Measurements from ENCODE around the gene TBC1D20. TPM values are rescaled to one million over a fixed set of nuclear protein-coding genes. Genes with fewer than 3 reads are reported as not detected.

The TBC1D20 gene
- total RNA-seq, 1 experiment from 2014 or later: 21.6 TPM

- no peak for DNase-seq (ENCODE audit: low spot score)
Observed at GRCh38 chr20:437787-438486, 24.4 kb downstream of the TBC1D20 start.

DNA sequence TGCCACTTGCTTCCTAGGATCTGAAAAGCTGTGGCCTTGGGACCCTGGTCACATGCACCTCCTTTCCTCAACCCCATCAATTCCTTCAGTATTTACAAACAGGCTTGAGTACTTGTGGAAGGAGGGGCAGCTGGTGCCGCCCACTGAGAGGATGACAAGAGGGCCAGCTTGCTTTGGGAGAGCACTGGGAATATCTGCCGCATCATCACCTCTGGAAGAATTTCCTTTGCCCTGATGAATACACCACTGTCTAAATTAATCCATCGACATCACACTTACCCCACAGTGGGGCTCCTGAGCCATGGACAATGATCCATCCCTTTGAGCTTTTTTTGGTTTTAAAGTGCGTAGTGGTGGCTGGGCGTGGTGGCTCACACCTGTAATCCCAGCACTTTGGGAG is 25.9 kb downstream of the TBC1D20 start:
- DNase-seq (ENCODE audit: low spot score): no peak

DNA sequence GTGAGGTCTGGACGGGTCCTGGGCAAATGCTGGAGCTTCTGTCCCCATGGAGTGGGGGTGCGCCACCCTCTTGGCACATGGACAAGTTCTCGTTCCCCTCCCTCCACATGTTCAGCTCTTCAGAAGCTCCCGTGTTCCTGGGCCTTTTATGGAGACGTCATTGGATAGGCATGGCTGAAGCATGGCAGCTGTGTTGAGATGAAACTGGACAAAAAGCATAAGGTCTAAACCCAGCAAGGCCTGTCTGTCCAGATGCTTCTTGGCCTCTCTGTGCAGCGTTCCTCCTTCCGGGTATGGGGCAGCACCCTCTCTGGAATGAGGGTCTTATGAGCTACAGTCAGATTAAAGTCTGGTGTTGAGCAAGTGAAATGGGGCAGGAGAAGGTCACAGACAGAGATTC is 26.8 kb downstream of the TBC1D20 start:
- DNase-seq (ENCODE audit: low spot score): no peak

DNA sequence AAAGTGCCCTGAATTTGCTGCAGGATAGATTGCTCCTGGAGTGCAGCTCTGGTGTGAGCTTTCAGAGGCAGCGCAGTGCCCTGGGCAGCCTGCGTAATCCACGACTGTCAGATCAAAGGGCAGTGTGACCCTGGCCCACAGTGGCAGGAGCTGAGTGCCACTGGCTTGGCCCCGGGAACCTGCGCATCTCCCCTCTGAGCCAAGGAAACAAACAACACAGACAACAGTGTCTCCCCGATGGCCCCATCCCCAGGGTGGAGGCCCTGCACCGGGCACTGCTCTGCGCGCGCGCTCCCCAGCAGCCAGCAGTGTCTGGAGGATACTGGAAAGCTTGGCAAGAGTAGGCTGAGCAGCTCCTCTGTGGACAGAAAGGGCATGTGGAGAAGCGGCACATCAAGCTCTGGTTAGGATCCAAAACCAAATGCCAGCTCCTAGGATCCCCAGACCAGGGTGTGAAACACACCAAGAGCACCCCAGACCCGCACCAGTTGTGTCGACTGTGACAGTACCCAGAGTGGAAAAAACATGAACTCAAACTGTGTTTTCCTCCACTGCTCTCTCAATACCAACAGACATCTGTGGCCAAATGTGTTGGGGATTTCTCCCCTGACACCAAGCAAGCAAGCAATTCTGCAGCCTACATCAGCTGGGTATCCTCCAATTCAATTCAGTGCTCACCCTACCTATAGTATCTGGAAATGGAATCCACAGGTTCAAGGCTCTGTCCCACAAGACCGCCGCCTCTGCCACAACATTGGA is 27.5 kb downstream of the TBC1D20 start:
- DNase-seq (ENCODE audit: low spot score): no peak

DNA sequence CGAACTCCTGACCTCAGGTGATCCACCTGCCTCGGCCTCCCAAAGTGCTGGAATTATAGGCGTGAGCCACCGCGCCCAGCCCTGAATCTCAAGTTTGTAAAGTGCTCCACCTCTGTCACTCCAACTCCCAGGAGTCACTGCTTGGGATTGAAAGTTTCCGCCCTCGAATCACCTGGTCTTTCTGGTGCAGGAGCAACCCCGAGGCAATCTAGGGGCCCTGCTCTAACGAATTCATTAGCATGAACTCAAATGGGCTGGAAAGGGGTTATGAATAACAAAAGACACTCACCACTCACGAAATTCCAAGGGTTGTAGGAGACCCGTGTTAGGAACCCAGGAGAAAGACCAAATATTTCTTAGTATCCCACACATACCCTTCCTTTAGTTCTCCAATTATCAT is 28.1 kb downstream of the TBC1D20 start:
- DNase-seq (ENCODE audit: low spot score): no peak

DNA sequence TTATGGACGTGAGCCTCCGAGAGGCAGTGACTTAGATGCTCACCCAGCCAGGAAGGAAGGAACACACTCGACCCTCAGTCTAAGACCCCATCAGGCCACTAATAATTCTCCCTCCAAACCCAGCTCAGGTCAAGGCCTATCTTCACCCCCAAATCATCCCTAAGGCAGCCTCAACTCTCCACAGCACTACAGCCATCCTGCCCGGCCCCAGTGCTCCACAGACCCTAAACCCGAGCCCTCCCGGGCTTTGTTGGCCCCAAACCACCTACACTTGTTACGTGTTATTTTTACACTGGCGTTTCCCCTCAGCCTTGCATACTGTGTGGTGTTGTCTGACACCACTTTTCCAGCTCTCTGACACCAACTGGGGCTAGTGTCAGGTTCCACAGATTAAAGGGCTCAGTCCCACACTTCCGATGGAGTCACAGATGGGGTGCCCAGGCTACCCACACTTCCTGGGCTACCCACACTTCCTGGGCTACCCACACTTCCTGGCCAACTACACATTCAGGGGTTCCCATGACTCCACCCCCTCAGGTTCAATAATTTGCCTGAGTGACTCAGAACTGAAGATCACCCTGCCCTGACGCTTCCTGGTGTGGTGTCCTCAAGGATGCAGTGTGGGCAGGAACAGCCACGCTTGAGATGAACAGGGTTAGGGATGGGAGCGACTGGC is 28.9 kb downstream of the TBC1D20 start:
- no peak for DNase-seq (ENCODE audit: low spot score)

GRCh38 chr20:432677-433299 is 29.5 kb downstream of the TBC1D20 start:
- no peak for DNase-seq (ENCODE audit: low spot score)

DNA sequence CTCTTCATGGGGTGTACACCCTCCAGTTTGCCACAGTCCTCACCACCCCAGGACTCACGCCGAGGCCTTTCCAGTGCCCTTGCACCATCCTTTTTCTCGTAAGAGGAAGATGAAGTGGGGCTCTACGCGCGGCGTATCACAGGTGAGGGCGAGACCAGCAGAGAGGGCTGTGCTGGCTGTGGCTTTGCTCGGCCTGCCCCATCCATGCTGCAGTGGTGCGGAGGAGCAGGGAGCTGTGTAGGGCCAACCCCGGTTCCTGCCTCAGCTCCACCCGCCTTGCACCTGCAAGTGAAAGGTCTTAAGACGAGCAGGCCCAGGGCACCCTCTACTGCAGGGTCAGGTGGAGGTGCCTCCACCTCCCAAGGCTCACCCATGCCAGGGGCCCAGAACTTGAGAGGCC is 30.1 kb downstream of the TBC1D20 start:
- DNase-seq (ENCODE audit: low spot score): no peak

DNA sequence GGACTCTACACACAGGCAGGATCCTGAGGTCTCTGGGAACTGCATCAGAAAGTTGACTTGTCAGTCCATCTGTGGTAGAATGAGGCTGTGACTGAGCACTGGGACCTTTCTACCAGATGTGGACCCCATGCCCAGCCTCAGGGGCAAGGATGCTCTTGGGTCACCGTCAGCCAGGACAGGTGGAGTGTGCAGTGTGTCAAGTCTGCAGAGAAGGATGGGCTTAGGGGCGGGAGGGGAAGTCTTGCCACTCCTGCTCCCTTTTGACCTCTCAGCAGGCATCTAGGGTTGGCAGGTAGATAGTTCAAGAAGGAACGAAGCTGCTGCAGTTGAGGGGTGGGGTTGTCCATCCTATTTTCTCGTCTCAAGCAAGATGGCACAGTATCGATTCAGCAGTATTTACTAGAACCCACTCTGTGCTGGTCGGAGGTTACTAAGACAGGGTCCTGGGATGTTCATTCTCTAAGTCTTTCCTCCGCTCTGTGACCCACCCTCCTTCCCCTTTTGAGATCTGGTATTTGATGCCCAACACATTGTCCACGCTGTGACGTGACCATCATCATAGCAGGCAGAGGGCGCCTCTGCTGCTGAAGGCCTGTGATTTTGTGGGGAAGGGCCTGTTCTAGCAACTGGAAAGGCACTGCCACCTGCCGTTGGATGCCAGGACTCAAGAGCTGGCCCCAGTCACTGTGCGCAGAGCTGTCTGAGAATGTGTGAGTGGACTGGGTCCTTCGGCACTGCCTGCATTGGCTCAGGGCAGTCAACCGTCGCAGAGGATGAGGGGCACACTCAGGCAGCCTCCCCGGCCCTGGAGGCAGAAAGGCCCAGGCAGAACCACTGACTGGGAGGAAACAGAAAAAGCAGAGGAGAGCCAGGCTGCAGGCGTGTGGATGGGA is 31.1 kb downstream of the TBC1D20 start:
- peak; percentile 77 for DNase-seq (ENCODE audit: low spot score)

DNA sequence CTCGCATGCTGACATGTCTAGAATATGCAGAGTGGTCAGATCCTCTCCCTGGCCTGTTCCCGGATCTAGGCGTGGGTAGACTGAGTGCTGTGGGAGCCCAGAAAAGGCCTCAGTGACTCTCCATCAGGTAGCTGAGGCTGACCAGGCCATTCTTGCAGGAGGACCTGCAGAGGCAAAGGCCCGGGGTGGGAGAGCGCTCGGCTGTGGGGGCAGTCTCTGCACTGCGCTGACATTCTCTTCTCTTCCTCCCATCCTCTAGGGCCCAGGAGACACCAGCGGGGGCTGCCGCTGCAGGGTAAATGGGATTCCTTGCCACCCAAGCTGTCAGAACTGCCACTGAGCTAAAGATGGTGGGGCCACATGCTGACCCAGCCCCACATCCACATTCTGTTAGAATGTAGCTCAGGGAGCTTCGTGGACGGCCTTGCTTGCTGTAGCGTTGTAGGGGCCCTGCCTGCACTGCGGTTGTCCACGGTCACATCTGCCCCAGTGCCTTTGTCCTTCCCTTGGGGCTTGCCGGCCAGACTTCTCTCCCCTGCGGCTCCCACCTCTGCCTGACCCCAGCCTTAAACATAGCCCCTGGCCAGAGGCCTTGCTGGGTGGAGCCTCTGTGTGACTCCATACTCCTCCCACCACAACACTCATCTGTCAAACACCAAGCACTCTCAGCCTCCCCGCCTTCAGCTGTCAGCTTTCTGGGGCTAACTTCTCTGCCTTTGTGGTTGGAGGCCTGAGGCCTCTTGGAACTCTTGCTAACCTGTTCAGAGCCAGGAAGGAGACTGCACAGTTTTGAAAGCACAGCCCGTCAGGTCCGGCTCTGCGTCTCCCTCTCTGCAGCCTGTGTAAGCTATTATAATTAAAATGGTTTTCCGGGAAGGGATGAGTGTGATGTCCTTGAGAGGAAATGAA is 32.0 kb downstream of the TBC1D20 start:
- DNase-seq (ENCODE audit: low spot score): no peak

- no peak for DNase-seq (ENCODE audit: low spot score)
Observed at GRCh38 chr20:428658-429200, 33.6 kb downstream of the TBC1D20 start.

DNA sequence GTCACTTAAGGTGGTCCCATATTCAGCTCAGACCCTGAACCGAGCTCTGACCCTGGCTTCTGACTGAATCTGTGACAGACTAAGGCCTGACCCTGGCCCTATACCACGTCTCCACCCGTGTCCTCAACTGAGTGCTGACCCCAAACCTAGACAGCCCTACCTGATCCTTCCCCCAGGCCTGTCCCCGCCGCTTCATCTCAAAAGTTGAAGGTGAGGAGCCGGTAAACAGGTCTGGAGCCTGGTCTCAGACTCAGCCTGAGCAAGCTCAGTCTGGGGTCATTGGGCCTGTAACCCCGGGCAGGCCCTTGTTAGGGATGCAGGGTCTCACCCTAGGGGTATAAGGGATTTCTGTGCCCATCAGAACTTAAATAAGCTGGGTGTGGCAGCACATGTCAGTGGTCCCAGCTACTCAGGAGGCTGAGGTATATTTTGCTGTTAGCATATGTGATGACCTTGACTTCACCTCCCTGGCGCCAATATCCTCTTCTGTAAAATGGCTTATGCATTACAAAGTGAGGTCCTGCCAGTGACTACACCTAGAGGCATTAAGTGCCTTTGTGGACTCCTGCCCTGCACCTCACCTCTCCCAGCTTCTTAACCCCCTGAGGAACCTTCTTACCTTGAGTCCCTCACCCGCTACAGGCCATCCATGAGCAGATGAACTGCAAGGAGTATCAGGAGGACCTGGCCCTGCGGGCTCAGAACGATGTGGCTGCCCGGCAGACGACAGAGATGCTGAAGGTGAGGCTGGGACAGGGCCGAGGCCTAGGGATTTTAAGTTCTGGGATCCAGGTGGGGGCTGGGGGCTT is 34.3 kb downstream of the TBC1D20 start:
- DNase-seq (ENCODE audit: low spot score): no peak

DNA sequence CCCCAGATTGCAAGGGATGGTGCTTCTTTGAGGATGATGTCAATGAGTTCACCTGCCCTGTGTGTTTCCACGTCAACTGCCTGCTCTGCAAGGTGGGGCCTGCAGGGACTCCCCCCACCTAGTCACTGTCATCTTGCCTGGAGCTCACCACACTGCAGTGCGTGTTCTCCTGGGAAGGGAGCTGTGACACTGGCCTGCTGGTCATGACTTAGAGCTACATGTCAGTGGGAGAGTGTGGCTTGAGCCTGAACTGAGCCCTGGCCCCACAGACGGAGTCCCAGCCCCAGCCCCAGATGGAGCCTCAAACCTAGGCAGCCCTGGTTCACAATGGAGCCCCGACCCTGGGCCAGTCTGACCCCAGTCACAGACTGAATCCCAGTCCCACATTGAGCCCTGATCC is 34.9 kb downstream of the TBC1D20 start:
- no peak for DNase-seq (ENCODE audit: low spot score)

GRCh38 chr20:426566-426965 is 35.8 kb downstream of the TBC1D20 start:
- DNase-seq (ENCODE audit: low spot score): no peak

GRCh38 chr20:421685-422250 is 40.6 kb downstream of the TBC1D20 start:
- no peak for DNase-seq (ENCODE audit: low spot score)

GRCh38 chr20:420721-421574 is 41.4 kb downstream of the TBC1D20 start:
- no peak for DNase-seq (ENCODE audit: low spot score)

- no peak for DNase-seq (ENCODE audit: low spot score)
Observed at GRCh38 chr20:420166-420620, 42.1 kb downstream of the TBC1D20 start.
